Measurements from ENCODE around the gene ENAM.
"Not testable (repeated sequence)": the region's sequence is repeated elsewhere in the genome, so short reads cannot be mapped to it uniquely, and the experiment has no call there.

The ENAM gene

GRCh38 chr4:70629469-70630090, 1.0 kb downstream of the ENAM start:
- DNase-seq (ENCODE audit: low read depth in 2 of 3, low spot score in 2 of 3) = no peak

GRCh38 chr4:70630162-70630561, 1.6 kb downstream of the ENAM start:
- no peak for DNase-seq (ENCODE audit: low read depth in 2 of 3, low spot score in 2 of 3)

GRCh38 chr4:70632028-70632427, 3.5 kb downstream of the ENAM start:
- DNase-seq (ENCODE audit: low read depth in 2 of 3, low spot score in 2 of 3) = no peak

GRCh38 chr4:70634482-70634881, 5.9 kb downstream of the ENAM start:
- DNase-seq (ENCODE audit: low read depth in 2 of 3, low spot score in 2 of 3) = no peak

- no peak for DNase-seq (ENCODE audit: low read depth in 2 of 3, low spot score in 2 of 3)
Observed at GRCh38 chr4:70637239-70637913, 8.8 kb downstream of the ENAM start.

GRCh38 chr4:70640192-70640591, 11.6 kb downstream of the ENAM start:
- no peak for DNase-seq (ENCODE audit: low read depth in 2 of 3, low spot score in 2 of 3)

- DNase-seq (ENCODE audit: low read depth in 2 of 3, low spot score in 2 of 3) = not testable (repeated sequence)
Observed at GRCh38 chr4:70650741-70651140, 22.2 kb downstream of the ENAM start.

GRCh38 chr4:70651864-70652506, 23.4 kb downstream of the ENAM start:
- no peak for DNase-seq (ENCODE audit: low read depth in 2 of 3, low spot score in 2 of 3)

GRCh38 chr4:70654605-70655011, 26.1 kb downstream of the ENAM start:
- DNase-seq (ENCODE audit: low read depth in 2 of 3, low spot score in 2 of 3) = no peak

- DNase-seq (ENCODE audit: low read depth in 2 of 3, low spot score in 2 of 3) = no peak
Observed at GRCh38 chr4:70657326-70657725, 28.8 kb downstream of the ENAM start.

- DNase-seq (ENCODE audit: low read depth in 2 of 3, low spot score in 2 of 3) = no peak
Observed at GRCh38 chr4:70658418-70658817, 29.9 kb downstream of the ENAM start.

GRCh38 chr4:70660106-70660505, 31.6 kb downstream of the ENAM start:
- no peak for DNase-seq (ENCODE audit: low read depth in 2 of 3, low spot score in 2 of 3)

- not testable (repeated sequence) for DNase-seq (ENCODE audit: low read depth in 2 of 3, low spot score in 2 of 3)
Observed at GRCh38 chr4:70661309-70661922, 32.9 kb downstream of the ENAM start.

GRCh38 chr4:70666369-70666768, 37.8 kb downstream of the ENAM start, which contains the start of gene JCHAIN:
Gene JCHAIN, minus strand, starts transcription at chr4:70666508. Its CDS starts 18 bp downstream, at chr4:70666490.
- no peak for DNase-seq (ENCODE audit: low read depth in 2 of 3, low spot score in 2 of 3)

- no peak for DNase-seq (ENCODE audit: low read depth in 2 of 3, low spot score in 2 of 3)
Observed at GRCh38 chr4:70667740-70668535, 39.4 kb downstream of the ENAM start.

GRCh38 chr4:70670332-70671014, 41.9 kb downstream of the ENAM start:
- DNase-seq (ENCODE audit: low read depth in 2 of 3, low spot score in 2 of 3) = no peak

- DNase-seq (ENCODE audit: low read depth in 2 of 3, low spot score in 2 of 3) = no peak
Observed at GRCh38 chr4:70671091-70671490, 42.5 kb downstream of the ENAM start.

GRCh38 chr4:70674191-70674590, 45.6 kb downstream of the ENAM start:
- no peak for DNase-seq (ENCODE audit: low read depth in 2 of 3, low spot score in 2 of 3)

- DNase-seq (ENCODE audit: low read depth in 2 of 3, low spot score in 2 of 3) = no peak
Observed at GRCh38 chr4:70674731-70675130, 46.2 kb downstream of the ENAM start.

- no peak for DNase-seq (ENCODE audit: low read depth in 2 of 3, low spot score in 2 of 3)
Observed at GRCh38 chr4:70676554-70677090, 48.1 kb downstream of the ENAM start.
